Lung (tissue), 12 donors: Measurements from ENCODE around the gene ZYX. TPM values are rescaled to one million over a fixed set of nuclear protein-coding genes. Genes with fewer than 3 reads are reported as not detected.

Source experiments
- ATAC-seq: fragments of 200-7000 bp; cut with Tn5 transposase; one replicate; pipeline ENCODE4 v1.9.1; 2020; ENCODE audit warnings: moderate number of reproducible peaks; ENCODE audit not compliant: insufficient read depth, low FRiP score
- DNase-seq, 3 donors: peaks; one replicate each; pipeline ENCODE4 v3.0.0-alpha.2; 2013 to 2017
- H3K27ac ChIP-seq, 2 donors: one replicate each; pipeline ENCODE4 v1.5.1; 2013; ENCODE audit warnings: mild to moderate bottlenecking in 2 of 2, moderate library complexity in 2 of 2, control low read depth in 1 of 2, inconsistent platforms in 1 of 2, low read depth in 1 of 2, low read length in 1 of 2
- H3K27me3 ChIP-seq, 3 donors: one replicate each; pipeline ENCODE4 v1.5.1; 2013; ENCODE audit warnings: low read length in 2 of 3; ENCODE audit not compliant: control insufficient read depth in 3 of 3, insufficient read depth in 3 of 3
- H3K36me3 ChIP-seq, 4 donors: one replicate each; pipeline ENCODE4 v1.5.1; 2013; ENCODE audit warnings: low read length in 4 of 4, mild to moderate bottlenecking in 1 of 4, moderate library complexity in 1 of 4; ENCODE audit not compliant: control insufficient read depth in 4 of 4, insufficient read depth in 4 of 4
- H3K4me1 ChIP-seq, 5 donors: one replicate each; pipeline ENCODE4 v1.5.1; 2013; ENCODE audit warnings: low read length in 5 of 5, mild to moderate bottlenecking in 2 of 5, moderate library complexity in 1 of 5; ENCODE audit not compliant: control insufficient read depth in 5 of 5, insufficient read depth in 5 of 5
- H3K4me3 ChIP-seq: one replicate; pipeline ENCODE4 v1.5.1; 2013; ENCODE audit warnings: mild to moderate bottlenecking, control low read depth, moderate library complexity
- H3K9ac ChIP-seq, 2 donors: one replicate each; pipeline ENCODE4 v1.5.1; 2013; ENCODE audit warnings: low read length in 2 of 2, control low read depth in 1 of 2; ENCODE audit not compliant: insufficient read depth in 1 of 2
- H3K9me3 ChIP-seq, 4 donors: one replicate each; pipeline ENCODE4 v1.5.1; 2013; ENCODE audit warnings: low read length in 3 of 4, mild to moderate bottlenecking in 1 of 4, moderate library complexity in 1 of 4; ENCODE audit not compliant: control insufficient read depth in 4 of 4, insufficient read depth in 3 of 4
- CTCF ChIP-seq: IDR thresholded peaks from 2 replicates; pipeline ENCODE4 v1.5.1; 2012; ENCODE audit warnings: mild to moderate bottlenecking; ENCODE audit errors: control extremely low read depth, extremely low read depth
- WGBS, 2 donors: extraction: QIAGEN DNeasy Blood & Tissue Kit; methylation state at CpG; one replicate each; pipeline ENCODE4 v1.1.7; 2013; 5-methylcytosine and 5-hydroxymethylcytosine counted together
- polyA plus RNA-seq, 2 donors: library from polyadenylated mRNA; stranded (reverse); fragments of 200-250 nt; gene quantifications; one replicate each; pipeline ENCODE4 v1.2.1, GENCODE V29; 2013
- total RNA-seq, 2 donors: library from RNA; depleted of rRNA in 1 of 2; stranded (reverse); fragments of >200 nt in 1 of 2; gene quantifications; one replicate each; pipeline ENCODE4 v1.2.1, GENCODE V29; 2014 to 2021
- donor health status: control.
- donor health status: control.
- donor health status: Bipolar disorder and iron deficiency.
- donor health status: healthy.
- donor health status: DM: yes; HTN: yes; CAD: no.

ZYX gene
- total and polyA plus RNA-seq, 4 donors, result 98.9 to 310 (median 183) TPM

- H3K36me3 ChIP-seq, result no peaks in the 10 kb centered on the region
- 43 to 63% methylated on average over 19 of the region's 19 CpGs for WGBS, 2 donors
- H3K4me3 ChIP-seq, result no peak overlapping the region
- no peak for TF ChIP-seq CTCF
- peaks cover 0 to 67% (median 29%) of the 10 kb centered on the region in 3 donors for H3K27me3 ChIP-seq
- DNase-seq (no peak), ATAC-seq (no peak)
- no peak overlapping the region for H3K27ac ChIP-seq
- H3K4me1 ChIP-seq, result peaks cover 0 to 8% (median 0%) of the 10 kb centered on the region in 5 donors
- no peaks in the 10 kb centered on the region for H3K9me3 ChIP-seq
- H3K9ac ChIP-seq, result no peak overlapping the region
Measured at GRCh38 chr7:143363016-143363937, 17.9 kb upstream of the ZYX start.

DNA sequence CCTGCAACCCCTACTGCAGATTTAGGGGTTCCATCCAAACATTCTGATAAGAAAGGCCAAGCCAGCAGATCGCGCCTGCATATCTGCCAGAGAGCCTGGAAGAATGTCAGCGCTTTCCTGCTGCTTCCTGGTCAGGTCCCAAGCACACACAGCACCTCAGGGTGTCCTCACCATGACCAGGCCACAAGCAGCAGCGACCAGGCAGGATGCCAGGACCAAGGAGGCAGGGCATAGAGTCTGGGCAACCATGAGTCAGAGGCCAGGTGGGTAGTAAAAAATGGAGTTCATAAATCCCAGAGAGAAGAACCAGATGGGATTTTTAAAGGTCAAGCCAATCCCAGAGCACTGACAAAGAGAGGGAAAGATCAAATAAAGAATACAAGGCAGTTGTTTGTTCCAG, 13.2 kb upstream of the ZYX start:
- Histone ChIP-seq H3K9me3 (no peaks in the 10 kb centered on the region), H3K27me3 (peaks cover 0 to 31% (median 24%) of the 10 kb centered on the region in 3 donors), H3K36me3 (no peaks in the 10 kb centered on the region), H3K4me1 (peaks cover 0 to 4% (median 0%) of the 10 kb centered on the region in 5 donors), H3K27ac (no peak overlapping the region), H3K4me3 (no peak overlapping the region), H3K9ac (no peak overlapping the region)
- no peak for TF ChIP-seq CTCF
- 91 to 96% methylated on average over 4 of the region's 4 CpGs for WGBS, 2 donors
- no peak for ATAC-seq
- no peak for DNase-seq

DNA sequence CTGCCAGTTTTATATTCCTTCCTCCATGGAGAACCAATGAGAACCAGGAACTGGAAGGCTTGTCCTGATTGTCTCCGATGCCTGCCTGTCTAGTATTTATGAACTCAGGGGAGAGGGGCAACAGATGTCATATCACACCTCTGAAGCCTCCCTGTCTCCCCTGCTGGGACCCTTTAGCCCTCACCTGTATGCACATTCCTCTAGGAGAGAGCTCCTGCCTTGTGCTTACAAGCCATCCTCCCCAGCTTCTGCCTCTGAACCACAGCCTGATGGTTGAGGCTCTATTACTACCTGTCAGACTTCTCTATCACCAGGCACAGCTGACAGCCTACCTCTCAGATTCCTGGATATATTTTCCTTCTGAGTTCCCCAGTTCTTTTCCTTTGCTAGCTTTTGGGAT, 12.8 kb upstream of the ZYX start:
- H3K27me3 ChIP-seq, result peaks cover 0 to 27% (median 20%) of the 10 kb centered on the region in 3 donors
- H3K4me1 ChIP-seq, result peaks cover 0 to 4% (median 0%) of the 10 kb centered on the region in 5 donors
- WGBS, 2 donors, result 91 to 98% methylated on average over 1 of the region's 1 CpG
- DNase-seq, result no peak
- no peak overlapping the region for H3K27ac ChIP-seq
- H3K36me3 ChIP-seq, result no peaks in the 10 kb centered on the region
- H3K4me3 ChIP-seq, result no peak overlapping the region
- ATAC-seq, result no peak
- no peak for TF ChIP-seq CTCF
- no peaks in the 10 kb centered on the region for H3K9me3 ChIP-seq
- H3K9ac ChIP-seq, result no peak overlapping the region
